HUES6 (cell line): Measurements from ENCODE around the gene PLEKHS1.
"Not testable (repeated sequence)": the region's sequence is repeated elsewhere in the genome, so short reads cannot be mapped to it uniquely, and the experiment has no call there.

Source experiments
- H3K27ac ChIP-seq: 2 replicates; pipeline ENCODE4 v1.7.0; 2013; ENCODE audit warnings: low read depth, mild to moderate bottlenecking, low read length, inconsistent platforms
- H3K27me3 ChIP-seq: 2 replicates; pipeline ENCODE4 v1.6.1; 2013; ENCODE audit warnings: low read length; ENCODE audit not compliant: control insufficient read depth, insufficient read depth
- H3K36me3 ChIP-seq: 2 replicates; pipeline ENCODE4 v1.6.1; 2013; ENCODE audit warnings: low read length; ENCODE audit not compliant: control insufficient read depth, insufficient read depth
- H3K4me1 ChIP-seq: 2 replicates; pipeline ENCODE4 v1.6.1; 2013; ENCODE audit warnings: low read length; ENCODE audit not compliant: control insufficient read depth, insufficient read depth
- H3K4me3 ChIP-seq: 2 replicates; pipeline ENCODE4 v1.5.1; 2013; ENCODE audit warnings: low read depth, low read length
- H3K9ac ChIP-seq: one replicate; pipeline ENCODE4 v1.6.1; 2013; ENCODE audit warnings: mild to moderate bottlenecking, low read length
- H3K9me3 ChIP-seq: 2 replicates; pipeline ENCODE4 v1.6.1; 2013; ENCODE audit warnings: low read depth, low read length; ENCODE audit not compliant: control insufficient read depth, insufficient read depth

PLEKHS1 gene

DNA sequence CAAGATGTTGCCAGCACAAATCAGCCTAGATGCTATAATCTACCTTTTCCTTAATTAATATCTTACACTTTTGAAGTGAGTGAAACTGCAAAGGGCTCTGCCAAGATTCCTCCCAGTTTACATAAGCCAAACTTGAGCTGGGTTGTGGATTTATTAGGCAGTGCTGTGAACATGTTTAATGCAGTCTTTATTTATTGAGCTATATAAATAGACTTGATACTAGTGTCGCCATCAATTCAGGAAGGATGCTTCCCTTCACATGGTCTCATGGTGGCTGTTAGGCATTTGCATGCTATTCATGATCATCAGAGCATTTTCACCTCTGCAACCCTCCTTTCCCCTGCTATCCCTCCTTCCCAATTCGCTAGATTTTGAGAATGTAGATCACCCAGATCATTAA lies 40.2 kb downstream of the PLEKHS1 start:
- Histone ChIP-seq H3K27ac (no peak overlapping the region), H3K27me3 (no peaks in the 10 kb centered on the region; the same call in 1 of the 2 replicates), H3K4me1 (no peaks in the 10 kb centered on the region), H3K4me3 (no peak overlapping the region), H3K36me3 (no peaks in the 10 kb centered on the region), H3K9ac (no peak overlapping the region), H3K9me3 (no peaks in the 10 kb centered on the region)

DNA sequence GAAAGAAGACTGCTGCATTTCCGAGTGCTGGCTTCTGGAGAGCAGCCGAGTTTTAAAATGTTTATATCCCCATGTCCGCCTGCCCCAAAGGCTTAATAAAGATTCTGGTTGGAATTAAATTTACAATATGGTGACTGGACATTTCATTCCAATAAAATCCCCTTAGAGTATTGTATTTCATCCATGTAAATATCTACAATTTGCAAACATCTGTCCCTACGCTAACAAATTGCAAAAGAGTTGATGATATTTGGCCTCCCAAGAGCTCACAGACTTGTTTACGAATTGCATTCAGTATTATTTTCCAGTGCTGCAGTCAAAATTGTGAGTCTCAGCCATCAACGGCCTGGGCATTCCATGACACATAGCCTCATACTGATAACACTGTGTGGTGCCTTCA lies 50.1 kb downstream of the PLEKHS1 start:
- Histone ChIP-seq H3K27me3 (no peaks in the 10 kb centered on the region), H3K9ac (no peak overlapping the region), H3K27ac (no peak overlapping the region), H3K36me3 (no peaks in the 10 kb centered on the region), H3K4me1 (no peaks in the 10 kb centered on the region), H3K4me3 (no peak overlapping the region), H3K9me3 (no peaks in the 10 kb centered on the region)

DNA sequence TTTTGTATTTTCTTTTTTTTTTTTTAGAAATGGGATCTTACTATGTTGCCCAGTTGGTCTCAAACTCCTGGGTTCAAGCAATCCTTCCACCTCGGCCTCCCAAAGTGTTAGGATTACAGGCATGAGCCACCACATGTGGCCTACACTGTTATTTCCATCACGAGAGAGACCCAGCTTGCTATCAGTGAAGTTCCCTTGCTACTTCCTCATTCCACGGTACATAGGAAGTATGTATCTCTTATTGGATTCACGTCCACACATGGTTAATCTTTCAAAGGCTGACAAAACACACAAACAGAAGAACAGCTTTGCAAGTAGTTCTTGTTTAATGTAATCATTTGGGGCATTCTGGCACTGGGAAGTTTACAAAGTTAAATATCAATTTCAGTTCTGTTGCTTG lies 51.5 kb downstream of the PLEKHS1 start:
- H3K9me3 ChIP-seq, result no peaks in the 10 kb centered on the region
- H3K27me3 ChIP-seq, result no peaks in the 10 kb centered on the region
- H3K36me3 ChIP-seq, result no peaks in the 10 kb centered on the region
- no peak overlapping the region for H3K4me3 ChIP-seq
- no peak overlapping the region for H3K27ac ChIP-seq
- no peak overlapping the region for H3K9ac ChIP-seq
- no peaks in the 10 kb centered on the region for H3K4me1 ChIP-seq

DNA sequence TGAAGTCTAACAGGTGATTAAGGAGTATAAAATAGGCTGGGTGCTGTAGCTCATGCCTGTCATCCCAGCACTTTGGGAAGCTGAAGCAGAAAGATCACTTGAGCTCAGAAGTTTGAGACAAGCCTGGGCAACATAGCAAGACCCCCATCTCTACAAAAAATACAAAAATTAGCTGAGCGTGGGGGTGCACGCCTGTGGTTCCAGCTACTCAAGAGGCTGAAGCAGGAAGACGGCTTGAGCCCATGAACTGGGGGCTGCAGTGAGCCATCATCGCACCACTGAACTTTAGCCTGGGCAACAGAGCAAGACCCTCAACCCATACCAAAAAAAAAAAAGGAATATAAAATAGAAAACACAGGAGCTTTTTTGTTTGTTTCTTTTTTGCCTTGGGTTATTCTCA lies 55.0 kb downstream of the PLEKHS1 start:
- H3K4me3 ChIP-seq, result no peak overlapping the region
- H3K9me3 ChIP-seq, result no peaks in the 10 kb centered on the region
- no peaks in the 10 kb centered on the region for H3K4me1 ChIP-seq
- H3K9ac ChIP-seq, result no peak overlapping the region
- no peaks in the 10 kb centered on the region for H3K36me3 ChIP-seq
- no peaks in the 10 kb centered on the region for H3K27me3 ChIP-seq
- no peak overlapping the region for H3K27ac ChIP-seq

DNA sequence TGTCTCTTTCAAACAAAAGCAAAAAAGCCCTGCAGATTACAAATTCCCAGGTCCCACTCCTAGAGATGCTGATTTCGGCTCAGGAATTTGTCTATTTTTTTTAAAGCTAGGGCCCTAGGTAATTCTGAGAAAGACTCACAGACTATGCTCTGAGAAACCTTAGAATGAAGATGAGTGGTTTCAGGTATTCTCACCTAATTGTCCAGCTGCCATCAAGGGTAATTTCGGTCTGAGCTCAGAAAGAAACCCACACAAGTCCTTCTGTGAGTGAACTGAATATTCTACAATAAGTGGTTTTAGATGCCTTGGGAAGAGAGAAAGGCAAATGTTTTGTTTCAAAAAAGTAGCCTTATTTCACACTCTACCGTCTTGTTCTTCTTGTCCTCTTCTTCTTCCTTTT lies 56.7 kb downstream of the PLEKHS1 start:
- Histone ChIP-seq H3K4me1 (no peaks in the 10 kb centered on the region), H3K9ac (no peak overlapping the region), H3K36me3 (no peaks in the 10 kb centered on the region), H3K27ac (no peak overlapping the region), H3K27me3 (no peaks in the 10 kb centered on the region), H3K4me3 (no peak overlapping the region), H3K9me3 (no peaks in the 10 kb centered on the region)

DNA sequence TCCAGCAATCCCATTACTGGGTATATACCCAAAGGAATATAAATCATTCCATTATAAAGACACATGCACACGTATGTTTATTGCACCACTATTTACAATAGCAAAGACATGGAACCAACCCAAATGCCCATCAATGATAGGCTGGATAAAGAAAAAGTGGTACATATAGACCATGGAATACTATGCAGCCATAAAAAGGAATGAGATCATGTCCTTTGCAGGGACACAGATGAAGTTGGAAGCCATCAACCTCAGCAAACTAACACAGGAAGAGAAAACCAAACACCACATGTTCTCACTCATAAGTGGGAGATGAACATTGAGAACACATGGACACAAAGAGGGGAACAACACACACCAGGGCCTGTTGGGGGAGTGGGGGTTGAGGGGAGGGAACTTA lies 63.2 kb downstream of the PLEKHS1 start:
- not testable (repeated sequence) for H3K27me3 ChIP-seq, H3K4me1 ChIP-seq, H3K27ac ChIP-seq, H3K9ac ChIP-seq, H3K4me3 ChIP-seq, H3K9me3 ChIP-seq, H3K36me3 ChIP-seq

DNA sequence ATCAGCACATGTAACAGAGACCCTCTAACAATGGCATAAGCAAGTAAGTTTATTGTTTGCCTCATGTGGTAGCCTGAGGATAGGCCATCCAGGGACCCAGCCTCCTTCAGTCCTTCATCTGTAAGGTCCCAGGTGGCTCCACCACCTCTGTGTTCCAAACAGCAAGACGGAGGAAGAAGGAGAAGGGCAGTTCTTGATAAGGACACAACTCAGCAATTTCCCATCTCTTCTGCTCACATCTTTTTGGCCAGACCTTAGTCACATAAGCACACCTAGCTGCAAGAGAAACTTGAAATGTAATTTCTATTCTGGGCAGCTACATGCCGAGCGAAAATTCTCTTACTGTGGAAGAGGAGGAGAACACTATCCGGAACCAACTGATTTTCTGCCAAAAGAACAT lies 68.5 kb downstream of the PLEKHS1 start:
- H3K9ac ChIP-seq, result no peak overlapping the region
- no peaks in the 10 kb centered on the region for H3K9me3 ChIP-seq
- H3K36me3 ChIP-seq, result no peaks in the 10 kb centered on the region
- no peak overlapping the region for H3K27ac ChIP-seq
- H3K4me1 ChIP-seq, result peaks cover 20% of the 10 kb centered on the region
- H3K27me3 ChIP-seq, result no peaks in the 10 kb centered on the region
- no peak overlapping the region for H3K4me3 ChIP-seq

DNA sequence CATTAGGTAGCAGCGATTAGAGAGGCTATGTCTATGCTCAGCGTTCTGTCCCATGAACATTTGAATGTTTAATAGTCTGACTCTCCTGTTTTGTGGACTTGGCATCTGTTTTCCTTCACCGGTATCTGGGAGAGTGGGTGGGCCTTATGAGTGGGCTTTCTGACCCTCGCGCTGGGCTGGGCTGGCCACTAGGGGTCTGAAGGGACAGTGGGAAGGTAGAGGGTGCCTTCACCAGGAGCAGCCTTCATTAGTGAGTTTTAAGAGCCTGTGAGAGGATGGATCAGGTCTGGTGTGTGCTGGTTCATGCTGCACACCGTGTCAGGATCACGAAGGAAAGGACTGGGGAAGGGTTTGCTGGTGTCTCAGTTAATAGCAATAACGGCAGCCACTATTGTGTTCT lies 69.0 kb downstream of the PLEKHS1 start:
- Histone ChIP-seq H3K36me3 (no peaks in the 10 kb centered on the region), H3K27me3 (no peaks in the 10 kb centered on the region), H3K9ac (no peak overlapping the region), H3K27ac (no peak overlapping the region), H3K9me3 (no peaks in the 10 kb centered on the region), H3K4me3 (no peak overlapping the region), H3K4me1 (peaks cover 20% of the 10 kb centered on the region)

DNA sequence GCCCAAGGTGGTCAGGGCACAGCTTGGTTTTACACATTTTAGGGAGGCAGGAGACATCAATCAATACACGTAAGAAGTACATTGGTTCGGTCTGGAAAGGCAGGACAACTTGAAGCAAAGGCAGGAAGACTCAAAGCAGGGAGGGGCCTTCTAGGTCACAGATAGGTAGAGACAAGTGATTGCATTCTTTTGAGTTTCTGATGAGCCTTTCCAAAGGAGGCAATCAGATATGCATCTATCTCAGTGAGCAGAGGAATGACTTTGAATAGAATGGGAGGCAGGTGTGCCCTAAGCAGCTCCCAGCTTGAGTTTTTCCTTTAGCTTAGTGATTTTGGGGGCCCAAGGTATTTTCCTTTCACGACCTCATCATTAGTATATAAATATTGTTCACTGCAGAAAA lies 69.8 kb downstream of the PLEKHS1 start:
- not testable (repeated sequence) for H3K4me3 ChIP-seq, H3K9me3 ChIP-seq, H3K9ac ChIP-seq, H3K27ac ChIP-seq, H3K27me3 ChIP-seq, H3K36me3 ChIP-seq
- peaks cover 20% of the 10 kb centered on the region for H3K4me1 ChIP-seq

DNA sequence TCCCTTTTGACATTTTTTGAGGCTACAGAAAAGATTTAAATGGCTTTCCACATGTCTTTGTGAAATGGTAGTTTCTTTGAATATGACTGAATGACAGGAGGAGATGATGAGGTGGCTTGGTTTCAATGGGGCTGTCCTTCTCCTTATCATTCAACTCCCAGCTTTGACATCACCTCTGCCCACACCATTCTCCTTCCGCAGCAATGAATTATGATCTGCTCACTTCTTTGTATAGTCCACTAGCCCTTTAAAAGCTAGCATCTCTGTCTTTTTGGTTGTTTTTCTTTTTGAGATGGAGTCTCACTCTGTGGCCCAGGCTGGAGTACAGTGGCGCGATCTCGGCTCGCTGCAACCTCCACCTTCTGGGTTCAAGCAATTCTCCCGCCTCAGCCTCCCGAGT lies 70.7 kb downstream of the PLEKHS1 start:
- no peak overlapping the region for H3K27ac ChIP-seq
- no peaks in the 10 kb centered on the region for H3K27me3 ChIP-seq
- no peak overlapping the region for H3K9ac ChIP-seq
- H3K4me1 ChIP-seq, result peaks cover 20% of the 10 kb centered on the region
- no peak overlapping the region for H3K4me3 ChIP-seq
- no peaks in the 10 kb centered on the region for H3K9me3 ChIP-seq
- no peaks in the 10 kb centered on the region for H3K36me3 ChIP-seq

DNA sequence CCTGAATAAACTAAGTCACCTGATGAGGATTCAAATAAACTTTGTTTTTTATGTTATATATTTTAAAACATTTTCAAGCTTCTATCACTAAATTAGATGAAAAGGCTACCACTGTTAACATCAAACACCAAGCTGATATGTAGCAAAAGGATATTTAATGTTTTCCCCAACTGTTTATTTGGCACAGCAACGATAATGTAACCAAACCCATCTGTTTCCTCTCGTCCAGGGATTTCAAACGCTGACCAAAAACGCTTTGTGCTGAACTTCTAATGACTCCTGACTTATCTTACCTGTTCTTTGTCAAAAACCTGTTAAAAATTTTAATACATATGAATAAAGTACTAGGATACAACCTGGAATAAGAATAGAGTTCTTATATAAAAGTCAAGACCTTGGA lies 71.9 kb downstream of the PLEKHS1 start:
- Histone ChIP-seq H3K9me3 (no peaks in the 10 kb centered on the region), H3K36me3 (no peaks in the 10 kb centered on the region), H3K4me3 (no peak overlapping the region), H3K9ac (no peak overlapping the region), H3K4me1 (peaks cover 20% of the 10 kb centered on the region), H3K27me3 (no peaks in the 10 kb centered on the region), H3K27ac (no peak overlapping the region)

DNA sequence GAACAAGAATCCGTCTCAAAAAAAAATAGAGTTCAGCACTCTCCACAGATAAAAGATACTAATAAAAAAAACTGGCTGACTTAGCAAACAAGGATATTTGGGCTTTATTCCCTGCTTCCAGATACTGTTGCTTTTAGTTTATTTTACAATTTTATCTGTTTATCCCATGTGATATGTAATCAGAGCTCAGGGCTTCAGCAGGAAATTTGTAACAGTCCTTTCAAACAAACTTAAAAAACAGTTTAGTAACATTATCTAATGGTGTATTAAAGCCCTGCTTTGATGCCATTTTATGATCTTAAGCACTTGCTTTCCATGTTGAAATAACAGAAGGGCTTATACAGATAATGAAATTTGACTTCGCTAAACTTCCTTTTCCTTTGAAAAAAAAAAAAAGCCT lies 74.3 kb downstream of the PLEKHS1 start:
- Histone ChIP-seq H3K27ac (no peak overlapping the region), H3K9me3 (no peaks in the 10 kb centered on the region), H3K27me3 (no peaks in the 10 kb centered on the region), H3K4me1 (peaks cover 13% of the 10 kb centered on the region), H3K36me3 (no peaks in the 10 kb centered on the region), H3K4me3 (no peak overlapping the region), H3K9ac (no peak overlapping the region)
